NOMO-1 (cell line): ENCODE results near the gene ANKRD33B.

Experiments used
- DNase-seq, 2 experiments: peaks; one replicate each; lab custom pipeline; 2025; ENCODE audit not compliant: unreplicated experiment in 2 of 2; lab: John Stamatoyannopoulos, UW

Gene ANKRD33B

DNA sequence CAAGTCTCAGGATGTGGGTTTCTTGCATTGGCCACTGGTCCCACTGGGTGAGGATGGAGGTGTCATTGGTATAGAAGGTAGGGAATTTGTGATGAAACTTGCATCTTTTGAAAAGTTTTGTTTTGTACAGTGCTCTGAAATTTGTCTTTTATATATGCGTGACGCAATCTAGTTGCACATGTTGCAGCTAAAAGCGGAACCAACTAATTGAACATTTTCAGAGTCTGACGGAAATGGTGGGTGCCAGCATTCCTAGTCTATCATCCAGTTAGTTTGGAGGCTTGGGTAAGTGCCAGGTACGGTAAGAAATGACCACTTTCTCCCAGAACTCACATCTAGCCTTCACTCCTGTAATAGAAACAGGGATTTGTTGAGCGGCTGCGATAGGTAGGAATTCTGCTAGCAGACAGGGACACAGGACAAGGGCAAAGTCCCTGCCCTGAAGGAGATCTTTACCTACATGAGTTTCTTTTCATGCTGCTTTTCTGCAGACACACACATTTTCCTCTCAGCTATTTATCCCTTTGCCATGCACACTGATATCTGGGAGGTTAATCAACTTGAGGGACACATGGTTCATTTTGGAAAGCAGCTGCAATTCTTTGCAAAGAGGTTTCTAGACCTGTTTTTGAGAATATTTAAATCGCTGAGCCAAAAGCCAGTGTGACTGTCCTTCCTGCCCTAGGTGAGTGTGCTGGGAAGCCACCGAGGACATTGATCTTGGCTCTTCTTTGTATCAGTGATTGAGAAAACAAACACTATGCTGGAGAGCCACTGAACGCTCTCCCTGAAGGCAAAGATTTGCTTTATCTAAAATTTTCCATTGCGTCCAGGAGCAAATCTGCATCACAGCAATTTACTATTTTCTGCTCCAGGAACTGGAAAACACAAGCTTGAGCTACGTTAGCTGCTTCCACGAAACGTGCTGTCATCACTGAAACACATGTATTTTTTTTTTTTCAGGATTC, 107.5 kb downstream of the ANKRD33B start:
- peak; percentile 82 to 98 for DNase-seq

GRCh38 chr5:10672146-10673016, 108.5 kb downstream of the ANKRD33B start:
- no peak for DNase-seq

DNA sequence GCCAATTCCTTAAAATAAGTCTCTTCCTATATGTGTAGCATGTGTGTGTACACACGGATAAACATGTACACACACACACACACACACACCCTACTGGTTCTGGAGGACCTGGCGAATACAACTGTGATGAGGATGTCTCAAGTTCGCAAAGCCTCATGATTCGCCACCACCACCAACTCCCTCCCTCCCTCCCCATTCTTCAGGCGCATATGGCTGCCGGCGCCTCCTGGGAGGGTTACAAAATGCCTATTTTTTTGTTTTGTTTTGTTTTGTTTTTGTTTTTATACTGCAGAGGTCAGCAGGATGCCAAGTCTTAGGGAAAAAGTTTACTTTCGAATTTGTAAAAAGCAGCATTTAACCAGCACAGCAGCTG, 109.1 kb downstream of the ANKRD33B start:
- DNase-seq: no peak

DNA sequence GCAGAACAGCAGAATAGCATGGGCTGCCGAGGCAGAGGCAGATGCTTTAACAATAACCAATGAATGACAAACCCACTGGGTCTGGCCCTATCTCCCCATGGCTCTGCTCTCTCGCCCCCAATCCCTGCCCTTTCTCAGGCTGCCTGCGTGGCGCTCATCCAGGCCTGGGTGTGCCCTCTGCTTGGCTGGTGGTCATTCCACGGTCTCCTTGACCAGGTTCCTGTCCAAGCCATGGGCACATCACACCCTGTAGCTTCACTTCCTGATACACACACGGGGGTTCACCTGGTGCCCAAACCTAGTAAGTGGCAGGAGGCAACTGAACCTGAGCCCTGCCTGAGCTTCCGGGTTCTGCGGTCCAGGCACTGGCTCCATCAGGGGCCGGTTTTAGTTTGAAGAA, 109.5 kb downstream of the ANKRD33B start:
- DNase-seq: no peak

DNA sequence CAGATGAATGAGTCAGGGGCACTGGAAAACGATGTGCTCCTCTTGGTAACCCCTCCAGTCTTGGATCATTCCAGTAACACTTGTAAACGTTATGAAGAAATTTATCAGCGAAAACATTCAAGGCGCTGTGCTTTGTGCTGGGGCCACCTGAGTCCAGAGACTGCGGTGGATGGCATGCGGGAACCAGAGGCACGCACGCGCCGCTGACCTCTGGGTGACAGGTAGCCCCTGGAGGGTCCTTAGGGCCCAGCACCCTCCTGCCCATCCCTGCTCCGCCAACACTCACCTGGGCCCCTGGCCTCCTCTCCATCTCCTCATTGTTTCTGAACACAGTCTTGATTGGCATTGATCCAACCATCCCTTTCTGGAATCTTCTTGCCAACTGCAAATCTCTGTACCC, 110.2 kb downstream of the ANKRD33B start:
- DNase-seq: no peak

DNA sequence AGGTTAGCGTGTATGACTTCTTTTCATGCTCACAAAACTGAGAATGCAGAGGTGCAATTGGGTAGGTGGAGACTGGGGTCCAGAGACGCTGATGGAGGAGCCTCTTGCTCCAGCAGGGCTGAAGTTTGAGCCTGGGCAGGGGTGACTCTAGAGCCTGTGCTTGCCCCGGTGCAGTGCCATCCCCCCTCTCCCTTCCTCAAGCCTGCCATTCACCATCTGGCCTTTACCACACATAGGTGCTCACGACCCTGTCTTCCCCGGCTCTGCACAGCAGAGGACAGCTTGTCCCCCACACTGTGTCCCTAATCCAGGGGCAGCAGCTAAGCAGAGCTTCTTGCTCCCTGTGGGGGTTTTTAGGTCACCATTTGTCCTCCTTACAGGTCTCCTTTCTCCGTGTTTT, 110.7 kb downstream of the ANKRD33B start:
- DNase-seq: no peak

DNA sequence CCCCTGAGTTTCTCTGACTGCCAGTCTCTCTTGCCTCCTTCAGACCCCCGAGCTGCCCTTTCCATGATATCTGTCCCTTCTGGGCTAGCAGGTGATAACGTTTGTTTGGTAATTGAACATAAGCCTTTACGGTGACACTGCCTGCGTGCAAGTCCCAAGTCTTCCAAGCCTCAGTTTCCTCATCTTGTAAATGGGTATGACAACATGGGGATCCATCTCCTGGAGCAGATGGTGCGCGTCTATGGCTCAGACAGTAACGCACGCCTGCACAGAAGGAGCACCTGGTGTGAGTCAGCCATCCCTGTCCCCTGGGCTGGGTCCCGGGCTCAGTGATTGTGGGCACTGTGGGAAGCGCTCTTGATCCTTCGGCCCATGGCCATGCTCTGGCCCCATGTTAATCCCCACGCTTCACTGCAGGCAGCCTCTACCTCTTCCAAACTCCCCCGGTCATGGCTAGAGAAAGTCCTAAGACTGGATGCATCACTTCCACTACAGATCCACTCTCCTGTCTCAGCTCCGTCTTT, 111.4 kb downstream of the ANKRD33B start:
- DNase-seq: no peak

DNA sequence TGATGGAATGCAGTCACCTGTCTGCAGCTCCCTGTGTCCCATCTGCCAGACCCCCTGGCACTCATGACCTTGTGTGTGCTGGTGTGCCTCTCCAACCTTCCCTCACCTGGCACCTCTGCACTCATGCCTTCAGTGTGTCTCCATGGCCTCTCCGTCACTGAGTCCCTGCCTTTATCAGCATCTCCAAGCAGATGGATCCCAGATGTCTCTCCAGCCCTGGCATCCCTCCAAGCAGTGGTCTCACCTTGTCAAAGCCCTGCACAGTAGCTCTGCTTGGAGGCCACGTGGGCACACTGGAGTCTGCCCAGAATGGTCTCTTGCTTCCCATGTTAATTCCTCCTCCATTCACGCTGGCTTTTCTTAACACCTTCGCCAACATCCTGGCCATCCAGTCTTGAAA, 112.4 kb downstream of the ANKRD33B start:
- no peak for DNase-seq

- DNase-seq: no peak
These were observed 113.1 kb downstream of the ANKRD33B start for GRCh38 chr5:10676946-10677345.

DNA sequence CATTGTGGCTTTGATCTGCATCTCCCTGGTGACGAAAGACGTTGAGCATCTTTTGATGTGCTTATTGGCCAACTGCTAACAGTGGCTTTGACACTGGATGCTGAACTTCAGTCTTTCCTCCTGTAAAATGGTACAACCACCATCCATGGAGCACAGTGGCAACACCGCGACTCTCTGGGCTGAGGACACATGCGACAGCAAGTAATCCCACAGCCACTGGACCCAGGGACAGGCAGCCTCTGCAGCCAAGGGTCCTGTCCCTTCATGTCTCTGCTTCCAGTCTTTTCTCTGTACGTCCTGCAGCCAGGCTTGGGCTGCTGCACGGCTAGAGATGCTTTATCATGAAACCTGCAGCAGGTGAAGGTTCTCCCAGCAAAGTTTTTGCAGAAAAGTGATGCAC, 113.7 kb downstream of the ANKRD33B start:
- DNase-seq: no peak

DNA sequence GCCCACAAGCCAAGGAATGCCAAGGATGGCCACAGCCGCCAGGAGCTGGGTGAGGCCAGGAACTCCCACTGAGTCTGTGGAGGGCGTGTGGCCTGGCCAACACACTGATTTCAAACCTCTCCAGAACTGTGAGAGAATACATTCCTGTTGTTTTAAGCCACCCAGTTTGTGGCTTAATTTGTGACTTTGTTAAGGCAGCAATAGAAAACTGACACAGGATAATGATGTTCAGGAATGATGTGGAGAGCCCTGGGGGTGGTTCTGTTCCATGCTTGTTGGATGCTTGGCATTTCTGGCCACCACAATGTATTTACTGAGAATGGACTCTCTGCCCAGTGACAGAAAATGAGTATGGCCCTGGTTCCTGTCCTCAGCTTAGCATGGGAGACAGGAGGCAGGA, 114.4 kb downstream of the ANKRD33B start:
- DNase-seq: no peak

DNA sequence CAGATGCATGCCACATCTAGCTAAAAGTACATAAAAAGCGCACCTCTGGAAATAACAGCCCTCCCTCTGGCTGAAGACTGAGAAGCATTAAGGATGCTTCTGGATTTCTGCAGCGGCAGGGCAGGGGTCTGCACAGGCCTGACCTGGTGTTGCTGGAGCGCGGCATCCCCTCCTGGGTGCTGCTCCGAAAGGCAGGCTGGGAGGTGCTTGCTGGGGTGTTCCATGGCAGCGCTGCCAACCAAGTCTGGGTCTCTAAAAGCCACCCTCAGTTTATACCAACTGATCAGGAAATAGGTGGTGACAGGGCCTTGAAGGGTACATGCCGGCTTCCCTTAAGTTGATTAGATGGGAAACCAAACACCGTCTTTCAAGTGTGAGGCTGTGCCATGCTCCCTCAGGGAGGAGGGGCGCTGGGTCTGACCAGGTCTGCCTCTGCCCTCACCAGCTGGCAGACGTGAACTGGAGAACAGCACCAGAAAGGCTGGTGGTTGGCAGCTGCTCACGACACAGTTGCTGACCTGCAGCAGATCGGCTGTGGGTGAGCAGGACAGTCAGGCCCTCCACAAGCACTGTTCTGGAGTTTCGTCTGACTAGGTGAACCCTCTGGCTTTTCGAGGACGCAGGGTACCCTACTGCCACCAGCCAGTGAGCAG, 115.6 kb downstream of the ANKRD33B start:
- no peak for DNase-seq

GRCh38 chr5:10680876-10681481, 117.1 kb downstream of the ANKRD33B start:
- no peak for DNase-seq

DNA sequence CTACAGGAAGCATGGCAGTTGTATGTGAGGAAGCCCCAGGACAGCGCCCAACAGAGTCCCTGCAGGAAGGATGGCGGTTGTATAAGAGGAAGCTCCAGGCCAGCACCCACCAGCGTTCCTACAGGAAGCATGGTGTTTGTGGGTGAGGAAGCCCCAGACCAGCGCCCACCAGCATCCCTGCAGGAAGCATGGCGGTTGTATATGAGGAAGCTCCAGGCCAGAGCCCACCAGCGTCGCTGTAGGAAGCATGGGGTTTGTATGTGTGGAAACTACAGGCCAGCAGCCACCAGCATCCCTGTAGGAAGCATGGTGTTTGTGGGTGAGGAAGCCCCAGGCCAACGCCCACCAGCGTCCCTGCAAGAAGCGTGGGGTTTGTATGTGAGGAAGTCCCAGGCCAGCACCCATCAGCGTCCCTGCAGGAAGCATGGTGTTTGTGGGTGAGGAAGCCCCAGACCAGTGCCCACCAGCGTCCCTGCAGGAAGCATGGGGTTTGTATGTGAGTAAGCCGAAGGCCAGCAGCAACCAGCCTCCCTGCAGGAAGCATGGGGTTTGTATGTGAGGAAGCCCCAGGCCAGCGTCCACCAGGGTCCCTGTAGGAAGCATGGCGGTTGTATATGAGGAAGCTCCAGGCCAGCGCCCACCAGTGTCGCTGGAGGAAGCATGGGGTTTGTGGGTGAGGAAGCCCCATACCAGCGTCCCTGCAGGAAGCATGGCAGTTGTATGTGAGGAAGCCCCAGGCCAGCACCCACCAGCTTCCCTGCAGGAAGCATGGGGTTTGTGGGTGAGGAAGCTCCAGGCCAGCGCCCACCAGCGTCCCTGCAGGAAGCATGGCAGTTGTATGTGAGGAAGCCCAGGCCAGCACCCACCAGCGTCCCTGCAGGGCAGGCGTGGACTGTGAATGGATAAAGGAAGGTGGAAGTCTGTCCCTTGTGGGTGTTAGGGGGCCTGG, 118.1 kb downstream of the ANKRD33B start:
- DNase-seq: no peak

DNA sequence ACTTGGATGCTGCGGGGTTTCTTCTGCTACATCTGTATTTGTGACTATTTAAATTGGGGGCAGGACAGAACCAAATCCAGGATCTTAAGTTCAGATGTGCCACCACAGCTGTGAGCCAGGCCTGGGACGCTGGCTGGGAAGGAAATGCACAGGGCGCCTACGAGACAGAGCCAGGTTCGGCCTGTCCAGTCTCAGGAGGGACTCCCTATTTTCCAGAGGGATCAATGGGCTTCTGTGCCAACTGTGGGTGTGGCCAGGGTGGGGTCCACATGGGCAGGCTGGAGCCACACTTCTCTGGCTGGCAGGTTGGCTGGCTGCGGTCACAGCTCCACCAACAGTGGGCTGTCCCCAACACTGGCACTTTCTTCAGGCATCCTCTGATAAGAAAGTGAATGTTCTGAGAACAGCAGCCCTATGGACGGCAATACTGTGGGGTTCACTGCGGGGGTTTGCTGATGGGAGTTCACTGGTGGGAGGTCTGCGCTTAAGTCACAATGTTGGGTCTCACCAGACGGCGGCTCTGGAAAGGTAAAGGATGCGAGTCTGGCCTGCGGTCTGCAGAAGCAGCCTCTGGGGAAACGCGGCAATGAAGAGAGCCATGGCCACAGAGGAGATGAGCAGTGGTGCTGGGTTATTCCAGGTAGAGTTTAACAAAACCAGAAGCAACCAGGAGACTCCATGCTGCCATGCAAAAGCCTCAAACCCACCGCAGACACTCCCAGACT, 119.1 kb downstream of the ANKRD33B start:
- no peak for DNase-seq

DNA sequence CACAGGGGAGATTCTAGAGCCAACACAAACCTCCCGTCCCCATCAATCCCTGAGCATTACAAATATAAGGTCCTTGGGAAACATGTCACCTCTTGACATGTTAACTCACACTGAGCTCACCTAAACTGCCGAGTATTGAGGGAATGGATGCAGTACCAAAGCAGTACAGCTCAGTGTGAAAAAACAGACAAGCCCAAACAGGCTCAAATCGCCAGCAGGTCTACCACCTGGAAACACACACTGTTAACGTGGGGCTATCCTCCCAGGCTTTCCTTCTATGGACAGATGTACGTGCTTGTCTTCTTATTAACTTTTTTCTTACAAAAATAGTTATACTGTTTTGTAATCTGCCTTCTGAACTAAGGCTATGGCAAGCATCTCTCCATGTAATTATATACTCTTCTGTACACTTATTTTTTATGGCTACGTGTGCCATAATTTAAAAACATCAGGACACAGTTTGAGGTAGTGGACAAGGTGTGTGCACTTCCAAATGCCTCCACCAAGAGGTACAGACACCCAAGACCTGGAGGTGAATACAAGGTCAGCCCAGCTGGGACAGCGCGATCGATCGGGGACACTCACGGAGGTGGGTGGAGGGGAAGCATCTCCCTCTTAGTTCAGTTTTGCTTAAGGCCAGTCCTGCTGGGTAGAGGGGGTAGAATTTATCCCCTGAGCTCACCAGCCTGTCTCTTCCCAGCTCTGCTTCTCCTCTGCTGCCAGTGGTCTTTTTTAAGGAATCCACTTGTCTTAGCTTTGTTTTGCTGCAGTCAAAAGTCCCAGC, 120.6 kb downstream of the ANKRD33B start:
- no peak for DNase-seq

GRCh38 chr5:10685115-10685521, 121.2 kb downstream of the ANKRD33B start:
- no peak for DNase-seq

- no peak for DNase-seq
These were observed 123.0 kb downstream of the ANKRD33B start for GRCh38 chr5:10686890-10687289.
